CD4-positive, alpha-beta T cell (primary cell): Measurements from ENCODE around the gene STX3. TPM values are rescaled to one million over a fixed set of nuclear protein-coding genes. Genes with fewer than 3 reads are reported as not detected.
"Not testable (repeated sequence)": the region's sequence is repeated elsewhere in the genome, so short reads cannot be mapped to it uniquely, and the experiment has no call there.

Experiments
- ATAC-seq: fragments of 200-7000 bp; cut with Tn5 transposase; one replicate; pipeline ENCODE4 v1.10.0; 2022; ENCODE audit warnings: mild to moderate bottlenecking; ENCODE audit not compliant: poor library complexity
- CTCF ChIA-PET: fragments of 350-600 bp; sonication (Branson Sonifier 250); formaldehyde crosslinking; loops from one replicate; lab custom pipeline; 2021; ENCODE audit warnings: antibody characterized with exemption, inconsistent platforms; lab: Charles Lee
- POLR2A ChIA-PET: fragments of 350-600 bp; sonication (Branson Sonifier 250); formaldehyde crosslinking; loops from one replicate; lab custom pipeline; 2021; ENCODE audit warnings: antibody characterized with exemption, inconsistent platforms; lab: Charles Lee
- DNase-seq, 14 experiments: peaks; one replicate each; pipeline ENCODE4 v3.0.0-alpha.2; 2013 to 2020; ENCODE audit warnings: mixed read lengths in 2 of 14
- H3K27ac ChIP-seq, 2 donors: one replicate each; pipeline versions ENCODE4 v1.5.1 to v1.7.0; 2013; ENCODE audit warnings: low read length in 2 of 2, low read depth in 1 of 2, mild to moderate bottlenecking in 1 of 2
- H3K27me3 ChIP-seq, 2 experiments: 1 replicate in 1 of 2; 2 replicates in 1 of 2; pipeline versions ENCODE4 v1.6.1 to v1.7.0; 2013; ENCODE audit warnings: low read length in 2 of 2, control low read depth in 1 of 2, mild to moderate bottlenecking in 1 of 2, moderate library complexity in 1 of 2; ENCODE audit not compliant: insufficient read depth in 2 of 2, control insufficient read depth in 1 of 2
- H3K36me3 ChIP-seq: one replicate; pipeline ENCODE4 v1.6.1; 2013; ENCODE audit warnings: low read length, control low read depth; ENCODE audit not compliant: insufficient read depth
- H3K4me1 ChIP-seq: one replicate; pipeline ENCODE4 v1.6.1; 2013; ENCODE audit warnings: low read length, control low read depth; ENCODE audit not compliant: insufficient read depth
- H3K4me3 ChIP-seq: one replicate; pipeline ENCODE4 v1.5.1; 2013; ENCODE audit warnings: mild to moderate bottlenecking, low read length, moderate library complexity
- H3K9me3 ChIP-seq, 2 experiments: 1 replicate in 1 of 2; 2 replicates in 1 of 2; pipeline versions ENCODE4 v1.6.1 to v1.7.0; 2013; ENCODE audit warnings: low read length in 2 of 2, mild to moderate bottlenecking in 2 of 2, control low read depth in 1 of 2, moderate library complexity in 1 of 2; ENCODE audit not compliant: control insufficient read depth in 1 of 2, insufficient read depth in 1 of 2
- H3K27ac Mint-ChIP-seq: one replicate; pipeline ENCODE4 v1.8.0; 2020; ENCODE audit warnings: mixed read lengths
- H3K27me3 Mint-ChIP-seq: one replicate; pipeline ENCODE4 v1.8.0; 2021; ENCODE audit warnings: mixed read lengths
- H3K36me3 Mint-ChIP-seq: one replicate; pipeline ENCODE4 v1.8.0; 2021; ENCODE audit warnings: low read depth, mixed read lengths
- H3K4me1 Mint-ChIP-seq: one replicate; pipeline ENCODE4 v1.8.0; 2021; ENCODE audit warnings: low read depth, mixed read lengths
- H3K4me3 Mint-ChIP-seq: one replicate; pipeline ENCODE4 v1.8.0; 2020; ENCODE audit warnings: mild to moderate bottlenecking, mixed read lengths
- H3K9me3 Mint-ChIP-seq: one replicate; pipeline ENCODE4 v1.8.0; 2020; ENCODE audit warnings: mixed read lengths
- intact Hi-C, 2 experiments: fragments of 100-400 bp; cut with DNase I in 1 of 2; cut with micrococcal nuclease in 1 of 2; formaldehyde crosslinking; loops; one replicate each; pipeline versions ENCODE4 v1.15.1 to v1.9.0; 2023 to 2025; cut with DNase I, micrococcal nuclease
- total RNA-seq, 174 experiments: library from RNA in 2 of 174; stranded (reverse) in 2 of 174; gene quantifications; one replicate each; pipeline ENCODE4 v1.2.3 and lab custom pipeline; 2021 to 2026
- TF ChIP-seq, protein P1 (sequence below): fragments of 200-600 bp; IDR thresholded peaks from one replicate; pipeline ENCODE4 v1.8.0; 2022; ENCODE audit warnings: antibody characterized with exemption, mild to moderate bottlenecking

Gene STX3
- total RNA-seq, 2 experiments from 2014 or later: 4.6 to 6.4 TPM

DNA sequence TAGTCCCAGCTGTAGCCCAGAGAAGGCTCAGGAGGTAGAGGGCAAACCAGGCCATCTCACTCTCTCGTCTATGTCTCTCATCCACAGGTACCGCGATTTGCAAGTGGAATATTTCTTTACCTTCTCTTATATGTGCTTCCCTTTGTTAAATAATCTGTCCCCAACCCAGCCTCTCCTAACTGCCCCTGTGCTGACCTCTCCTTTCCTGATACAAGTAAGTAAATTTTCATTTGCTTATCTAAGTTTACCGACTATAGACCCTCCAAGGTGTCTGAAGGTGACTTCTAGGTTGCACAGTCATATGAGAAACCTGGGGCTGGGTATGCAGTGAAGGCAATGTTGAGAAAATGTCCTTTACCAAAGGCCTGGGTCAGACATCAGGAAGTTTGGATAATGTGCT, 90.2 kb downstream of the STX3 start, which contains the start of gene CBLIF:
Gene CBLIF (minus strand): TSS at position 101 of the 400 bp plus-strand sequence. CDS start 46 bp downstream, at position 55.
- H3K4me3 Mint-ChIP-seq: no peak within 1 kb of the TSS
- no peak for DNase-seq
- intact Hi-C loops: no loop called here
- Histone ChIP-seq H3K4me1 (no peaks in the 10 kb centered on the region), H3K36me3 (no peaks in the 10 kb centered on the region), H3K4me3 (no peak within 1 kb of the TSS), H3K27me3 (no peaks in the 10 kb centered on the region), H3K27ac (no peak within 1 kb of the TSS), H3K9me3 (no peaks in the 10 kb centered on the region)
- H3K4me1 Mint-ChIP-seq: no peaks in the 10 kb centered on the region
- TF ChIP-seq, protein P1, sequence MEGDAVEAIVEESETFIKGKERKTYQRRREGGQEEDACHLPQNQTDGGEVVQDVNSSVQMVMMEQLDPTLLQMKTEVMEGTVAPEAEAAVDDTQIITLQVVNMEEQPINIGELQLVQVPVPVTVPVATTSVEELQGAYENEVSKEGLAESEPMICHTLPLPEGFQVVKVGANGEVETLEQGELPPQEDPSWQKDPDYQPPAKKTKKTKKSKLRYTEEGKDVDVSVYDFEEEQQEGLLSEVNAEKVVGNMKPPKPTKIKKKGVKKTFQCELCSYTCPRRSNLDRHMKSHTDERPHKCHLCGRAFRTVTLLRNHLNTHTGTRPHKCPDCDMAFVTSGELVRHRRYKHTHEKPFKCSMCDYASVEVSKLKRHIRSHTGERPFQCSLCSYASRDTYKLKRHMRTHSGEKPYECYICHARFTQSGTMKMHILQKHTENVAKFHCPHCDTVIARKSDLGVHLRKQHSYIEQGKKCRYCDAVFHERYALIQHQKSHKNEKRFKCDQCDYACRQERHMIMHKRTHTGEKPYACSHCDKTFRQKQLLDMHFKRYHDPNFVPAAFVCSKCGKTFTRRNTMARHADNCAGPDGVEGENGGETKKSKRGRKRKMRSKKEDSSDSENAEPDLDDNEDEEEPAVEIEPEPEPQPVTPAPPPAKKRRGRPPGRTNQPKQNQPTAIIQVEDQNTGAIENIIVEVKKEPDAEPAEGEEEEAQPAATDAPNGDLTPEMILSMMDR: no peak
- H3K9me3 Mint-ChIP-seq: no peaks in the 10 kb centered on the region
- H3K27me3 Mint-ChIP-seq: peaks cover 9% of the 10 kb centered on the region
- H3K27ac Mint-ChIP-seq: no peak within 1 kb of the TSS
- no peaks in the 10 kb centered on the region for H3K36me3 Mint-ChIP-seq
- POLR2A ChIA-PET: no interaction called here
- ATAC-seq: no peak
- CTCF ChIA-PET: no interaction called here

DNA sequence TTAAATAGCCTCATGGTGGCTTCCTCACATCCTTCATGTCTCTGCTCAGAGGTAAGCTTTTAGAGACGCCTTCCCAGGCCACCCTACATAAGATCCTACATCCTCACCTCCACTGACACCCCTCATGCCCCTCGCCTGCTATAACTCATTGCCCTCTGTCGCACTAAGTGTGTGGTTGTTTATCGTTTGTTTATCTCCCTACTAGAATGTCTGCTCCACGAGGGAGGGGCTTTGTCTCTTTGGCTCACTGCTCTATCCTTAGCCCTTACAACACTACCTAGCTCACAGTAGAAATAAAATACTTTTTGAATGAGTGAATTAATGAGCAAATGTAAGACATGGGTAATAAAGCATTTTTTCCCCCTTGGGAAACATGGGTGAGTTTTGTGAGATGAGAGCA, 91.4 kb downstream of the STX3 start:
- ChIA-PET CTCF (no interaction called here), POLR2A (no interaction called here)
- intact Hi-C loops: no loop called here
- no peak for ATAC-seq
- H3K4me3 ChIP-seq: no peak overlapping the region
- no peaks in the 10 kb centered on the region for H3K36me3 Mint-ChIP-seq
- H3K36me3 ChIP-seq: no peaks in the 10 kb centered on the region
- no peaks in the 10 kb centered on the region for H3K9me3 ChIP-seq
- no peak overlapping the region for H3K4me3 Mint-ChIP-seq
- H3K4me1 Mint-ChIP-seq: no peaks in the 10 kb centered on the region
- TF ChIP-seq, protein P1: no peak
- H3K27ac ChIP-seq: no peak overlapping the region
- H3K27ac Mint-ChIP-seq: no peak overlapping the region
- DNase-seq: no peak
- H3K27me3 ChIP-seq: no peaks in the 10 kb centered on the region
- H3K27me3 Mint-ChIP-seq: peaks cover 8% of the 10 kb centered on the region
- H3K9me3 Mint-ChIP-seq: no peaks in the 10 kb centered on the region
- no peaks in the 10 kb centered on the region for H3K4me1 ChIP-seq

DNA sequence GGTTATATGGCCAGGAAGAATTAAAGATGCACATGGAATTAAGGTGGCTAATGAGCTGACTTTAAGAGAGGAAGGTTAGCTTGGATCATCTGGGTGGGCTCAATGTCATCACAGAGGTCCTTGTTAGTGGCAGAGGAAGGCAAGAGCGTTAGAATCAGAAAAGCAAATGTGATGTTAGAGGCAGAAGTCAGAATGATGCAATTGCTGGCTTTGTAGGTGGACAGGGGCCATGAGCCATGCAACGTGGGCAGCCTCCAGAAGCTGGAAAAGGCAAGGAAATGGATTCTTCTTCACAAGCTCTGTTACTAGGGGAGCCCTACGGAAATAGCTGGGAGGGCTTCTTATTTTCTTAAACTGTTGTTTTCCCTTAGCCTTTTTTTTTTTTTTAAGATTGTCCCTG, 92.5 kb downstream of the STX3 start:
- Histone ChIP-seq H3K27ac (no peak overlapping the region), H3K9me3 (no peaks in the 10 kb centered on the region), H3K4me3 (no peak overlapping the region), H3K4me1 (no peaks in the 10 kb centered on the region), H3K36me3 (no peaks in the 10 kb centered on the region), H3K27me3 (no peaks in the 10 kb centered on the region)
- POLR2A ChIA-PET: no interaction called here
- Mint-ChIP-seq H3K27me3 (no peaks in the 10 kb centered on the region), H3K27ac (no peak overlapping the region), H3K4me1 (no peaks in the 10 kb centered on the region), H3K9me3 (no peaks in the 10 kb centered on the region), H3K36me3 (no peaks in the 10 kb centered on the region), H3K4me3 (no peak overlapping the region)
- intact Hi-C loops: no loop called here
- ATAC-seq (no peak), DNase-seq (no peak)
- TF ChIP-seq, protein P1: no peak
- CTCF ChIA-PET: interaction anchor here (0.7 kb wide), 1 partner anchor 91 kb away, joined by 3 read pairs; no protein-coding TSS in a partner anchor

DNA sequence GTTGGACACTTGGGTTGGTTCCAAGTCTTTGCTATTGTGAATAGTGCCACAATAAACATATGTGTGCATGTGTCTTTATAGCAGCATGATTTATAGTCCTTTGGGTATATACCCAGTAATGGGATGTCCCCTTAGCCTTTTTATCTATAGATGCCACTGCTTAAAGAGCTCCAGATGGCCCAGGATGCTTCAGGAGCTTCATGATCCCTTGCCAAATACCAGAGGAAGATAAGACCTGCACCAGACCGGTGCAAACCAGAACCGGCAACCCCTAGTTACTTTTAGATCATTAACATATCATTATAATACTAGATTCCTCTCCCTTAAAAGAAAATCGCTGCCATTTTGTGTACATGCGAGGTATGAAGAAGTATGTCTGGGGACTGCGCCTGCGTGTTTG, 93.3 kb downstream of the STX3 start:
- CTCF ChIA-PET, H3K36me3 Mint-ChIP-seq, H3K27ac ChIP-seq, H3K4me1 ChIP-seq, ATAC-seq, H3K27ac Mint-ChIP-seq, H3K4me3 ChIP-seq, H3K27me3 Mint-ChIP-seq, H3K9me3 Mint-ChIP-seq, H3K36me3 ChIP-seq, DNase-seq, H3K4me1 Mint-ChIP-seq, H3K9me3 ChIP-seq, H3K4me3 Mint-ChIP-seq, H3K27me3 ChIP-seq, POLR2A ChIA-PET, intact Hi-C loops: not testable (repeated sequence)
